Renal cortical epithelial cell (primary cell): Measurements from ENCODE around the gene APRT. TPM values are rescaled to one million over a fixed set of nuclear protein-coding genes. Genes with fewer than 3 reads are reported as not detected.

Source experiments
- total RNA-seq: library from RNA; depleted of rRNA; stranded (reverse); fragments of >200 nt; gene quantifications from 2 replicates; pipeline ENCODE4 v1.2.3, GENCODE V29; 2014

The APRT gene
- total RNA-seq, 1 donor from 2014 or later: 55.4 TPM

Other genes starting within 250 kb of the APRT start
- 7.8 and 20.6 TPM in 2 replicates for gene ZC3H18, start 241.5 kb downstream of the APRT start, total RNA-seq
- gene IL17C, start 173.4 kb downstream of the APRT start, total RNA-seq: not detected in 2 replicates
- gene CYBA, start 160.9 kb downstream of the APRT start, total RNA-seq: 594 and 1,266 TPM in 2 replicates
- 29.6 and 87.2 TPM in 2 replicates for gene MVD, start 148.8 kb downstream of the APRT start, total RNA-seq
- 0.05 and 0.35 TPM in 2 replicates for gene SNAI3, start 125.4 kb downstream of the APRT start, total RNA-seq
- 8.4 and 9.7 TPM in 2 replicates for gene RNF166, start 105.5 kb downstream of the APRT start, total RNA-seq
- gene CTU2, start 105.4 kb downstream of the APRT start, total RNA-seq: 5.6 and 11.1 TPM in 2 replicates
- gene PIEZO1, start 26.7 kb downstream of the APRT start, total RNA-seq: 147 and 282 TPM in 2 replicates
- gene CDT1, start 8.1 kb downstream of the APRT start, total RNA-seq: 1.1 and 7.6 TPM in 2 replicates
- gene GALNS, start 45.0 kb upstream of the APRT start, total RNA-seq: 14.4 and 41.0 TPM in 2 replicates
- gene TRAPPC2L, start 45.2 kb upstream of the APRT start, total RNA-seq: 22.5 and 38.7 TPM in 2 replicates
- not detected in 2 replicates for gene PABPN1L, start 54.7 kb upstream of the APRT start, total RNA-seq
- gene CBFA2T3, start 165.3 kb upstream of the APRT start, total RNA-seq: not detected in 2 replicates